Cortex of kidney (tissue), 1 donor: ENCODE measurements around the gene GJA4.

Experiments used
- DNase-seq: peaks from one replicate; lab custom pipeline; 2025; lab: John Stamatoyannopoulos, UW

The GJA4 gene

GRCh38 chr1:34792868-34793727 lies at the start of gene GJA4:
Gene GJA4, plus strand, starts transcription at chr1:34792999. Its CDS starts 1,215 bp downstream, at chr1:34794214.
- DNase-seq: no peak

GRCh38 chr1:34743775-34744174 lies 49.0 kb upstream of the GJA4 start:
- DNase-seq: no peak

DNA sequence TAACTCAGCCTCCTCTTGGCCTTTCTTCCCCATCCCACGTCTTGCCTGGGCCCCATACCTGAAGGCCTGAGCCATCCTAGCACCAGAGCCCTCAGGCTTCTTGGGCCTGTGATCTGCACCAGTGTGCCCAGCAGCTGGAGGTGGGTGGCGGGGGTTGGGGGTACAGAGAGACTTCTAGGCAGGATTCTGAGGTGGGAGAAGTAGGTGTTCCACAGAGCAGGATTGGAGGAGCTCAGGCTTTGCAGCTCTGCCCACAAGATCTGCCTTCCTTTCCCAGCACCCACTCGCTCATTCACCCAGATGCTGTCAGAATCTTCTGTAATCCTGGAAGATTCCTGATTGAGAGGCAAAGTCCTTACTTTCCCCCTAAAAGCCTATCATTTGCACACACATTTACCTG lies 47.9 kb upstream of the GJA4 start:
- DNase-seq: no peak

- DNase-seq: no peak
Measured at GRCh38 chr1:34745666-34746065, 47.1 kb upstream of the GJA4 start.

GRCh38 chr1:34746101-34746500 lies 46.7 kb upstream of the GJA4 start:
- no peak for DNase-seq

DNA sequence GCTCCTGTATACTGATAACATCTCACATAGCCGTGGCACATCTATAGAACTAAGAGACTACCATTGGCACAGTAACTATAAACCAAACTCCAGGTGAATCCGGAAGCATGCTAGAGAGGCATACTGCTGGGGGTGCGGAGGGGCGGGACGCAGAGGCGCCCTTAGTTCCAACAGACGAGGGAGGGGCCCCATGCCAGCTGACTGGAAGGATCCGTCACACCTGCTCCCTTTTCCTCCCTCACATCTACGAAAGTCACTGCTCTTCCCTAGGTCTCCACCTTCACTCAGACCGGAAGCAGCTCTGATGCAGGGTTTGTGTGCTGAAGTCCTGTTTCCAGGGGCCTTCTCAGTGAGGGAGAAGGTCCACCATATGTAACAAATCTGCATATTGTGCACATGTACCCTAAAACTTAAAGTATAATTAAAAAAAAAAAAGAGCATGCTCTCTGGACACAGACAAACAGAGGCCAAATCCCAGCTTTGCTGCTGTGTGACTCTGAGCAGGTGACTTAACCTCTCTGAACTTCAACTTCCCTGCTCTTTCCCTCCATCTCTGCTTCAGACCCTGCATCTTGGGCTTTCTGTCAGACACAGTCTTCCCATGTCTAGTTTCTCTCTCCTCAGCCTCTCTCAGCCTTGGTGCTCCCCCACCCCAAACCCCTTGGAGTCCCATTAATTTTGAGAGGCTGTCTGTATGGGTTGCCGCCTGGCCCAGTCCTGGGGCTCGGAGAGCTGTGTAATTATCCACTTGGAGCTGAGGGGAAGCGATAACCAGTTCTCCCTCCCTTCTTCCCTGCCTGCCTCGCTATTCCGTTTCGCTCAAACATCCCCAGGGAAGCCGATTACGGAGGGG lies 45.8 kb upstream of the GJA4 start:
- no peak for DNase-seq

GRCh38 chr1:34747638-34747941 lies 45.2 kb upstream of the GJA4 start:
- no peak for DNase-seq

GRCh38 chr1:34749992-34750391 lies 42.8 kb upstream of the GJA4 start:
- no peak for DNase-seq

GRCh38 chr1:34750610-34751009 lies 42.2 kb upstream of the GJA4 start:
- no peak for DNase-seq

DNA sequence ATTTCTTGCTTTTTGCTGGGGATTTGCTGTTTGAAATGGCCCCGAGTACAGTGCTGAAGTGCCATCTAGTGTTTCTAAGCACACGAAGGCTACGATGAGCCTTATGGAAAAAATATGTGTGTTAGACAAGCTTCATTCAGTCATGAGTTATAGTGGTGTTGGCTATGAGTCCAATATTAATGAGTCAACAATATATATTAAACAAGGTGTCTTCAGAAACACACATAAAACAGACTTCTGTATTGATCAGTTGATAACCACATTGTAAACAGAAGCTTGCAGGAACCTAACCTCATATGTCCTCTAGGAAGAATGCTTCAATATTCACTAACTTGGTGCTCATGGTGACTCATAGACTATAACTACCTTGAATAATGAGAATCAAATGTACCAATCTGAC lies 39.6 kb upstream of the GJA4 start:
- no peak for DNase-seq

GRCh38 chr1:34754964-34755637 lies 37.7 kb upstream of the GJA4 start, which contains the start of gene GJB5:
Gene GJB5, plus strand, starts transcription at chr1:34755047. Its CDS starts 2,284 bp downstream, at chr1:34757331.
- no peak for DNase-seq

- no peak for DNase-seq
Measured at GRCh38 chr1:34755961-34756360, 36.8 kb upstream of the GJA4 start.

GRCh38 chr1:34757386-34757785 lies 35.4 kb upstream of the GJA4 start:
- no peak for DNase-seq

- DNase-seq: no peak
Measured at GRCh38 chr1:34758751-34759150, 34.0 kb upstream of the GJA4 start.

GRCh38 chr1:34759503-34760357 lies 33.1 kb upstream of the GJA4 start, which contains the start of gene GJB4:
Gene GJB4, plus strand, starts transcription at chr1:34759740. Its CDS starts 1,515 bp downstream, at chr1:34761255.
- DNase-seq: no peak

- no peak for DNase-seq
Measured at GRCh38 chr1:34761176-34761761, 31.5 kb upstream of the GJA4 start.

- DNase-seq: no peak
Measured at GRCh38 chr1:34761776-34762307, 31.0 kb upstream of the GJA4 start.

GRCh38 chr1:34762474-34763141 lies 30.2 kb upstream of the GJA4 start:
- no peak for DNase-seq

DNA sequence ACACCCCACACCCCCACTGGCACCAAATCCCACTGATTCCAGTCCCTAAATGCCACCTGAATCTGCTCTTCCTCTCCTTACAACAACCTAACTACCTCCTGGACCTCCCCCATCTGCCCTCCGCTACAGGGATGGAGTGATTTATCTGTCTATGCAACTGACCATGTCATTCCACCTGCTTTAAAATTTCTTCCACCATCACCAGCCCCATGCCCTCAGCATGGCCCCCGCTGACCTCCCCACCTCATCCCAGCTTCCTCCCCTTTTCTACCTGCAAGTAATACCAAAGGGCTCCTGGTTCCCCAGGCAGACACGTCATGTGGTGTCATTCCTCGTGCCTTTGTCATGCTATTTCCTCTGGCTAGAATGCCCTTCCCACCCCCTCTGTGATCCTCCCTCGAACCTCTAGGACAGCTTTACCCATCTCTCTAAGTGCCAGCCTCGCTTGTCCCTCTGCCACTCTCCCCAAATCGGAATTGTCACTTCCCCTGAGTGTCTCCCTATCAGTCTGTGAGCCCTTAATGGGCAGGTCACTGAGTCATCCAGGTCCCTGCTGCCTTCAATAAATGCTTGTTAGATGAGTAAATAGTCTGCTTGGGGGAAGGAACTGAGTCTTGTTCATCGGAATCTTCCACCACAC lies 29.5 kb upstream of the GJA4 start:
- DNase-seq: no peak

DNA sequence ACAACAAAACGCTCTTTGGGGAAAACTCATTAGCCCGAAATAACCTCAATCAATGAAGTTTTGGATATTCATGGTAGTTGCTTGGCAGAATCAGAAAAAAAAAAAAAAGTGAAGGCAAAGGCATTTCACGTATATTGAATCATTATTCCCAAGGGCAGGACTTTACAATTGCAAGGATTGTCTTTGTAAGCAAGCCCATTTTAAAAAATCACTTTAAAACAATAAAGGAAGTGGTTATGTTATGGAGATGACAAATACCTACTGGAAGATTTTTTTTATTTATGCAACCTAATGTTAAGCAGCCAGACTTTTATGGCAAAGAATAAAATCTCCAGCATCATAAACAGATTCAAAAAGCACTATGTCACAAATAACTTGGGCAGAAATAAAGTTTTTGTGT lies 23.9 kb upstream of the GJA4 start:
- no peak for DNase-seq
